GM20000 (cell line): ENCODE results near the gene MAP3K9.

Experiments
- DNase-seq: peaks from one replicate; pipeline ENCODE4 v3.0.0; 2012; ENCODE audit warnings: low spot score
- CTCF ChIP-seq: IDR thresholded peaks from 2 replicates; pipeline ENCODE4 v1.5.1; 2012; ENCODE audit warnings: mild to moderate bottlenecking, control low read depth; ENCODE audit errors: extremely low read depth, missing control alignments

Gene MAP3K9

GRCh38 chr14:70814466-70814865 is 5.2 kb upstream of the MAP3K9 start:
- no peak for DNase-seq
- TF ChIP-seq CTCF, result no peak

GRCh38 chr14:70812124-70812818 is 3.0 kb upstream of the MAP3K9 start:
- DNase-seq, result no peak
- TF ChIP-seq CTCF, result no peak

GRCh38 chr14:70811578-70811977 is 2.3 kb upstream of the MAP3K9 start:
- TF ChIP-seq CTCF, result no peak
- no peak for DNase-seq

- no peak for DNase-seq
Measured at GRCh38 chr14:70811050-70811449, 1.7 kb upstream of the MAP3K9 start.

GRCh38 chr14:70810621-70811020 is 1.3 kb upstream of the MAP3K9 start:
- TF ChIP-seq CTCF, result no peak

More at GRCh38 chr14:70811050-70811449, 1.7 kb upstream of the MAP3K9 start:
- no peak for TF ChIP-seq CTCF

GRCh38 chr14:70808416-70809224 is 693 bp downstream of the MAP3K9 start:
- peak; percentile 58 for DNase-seq

More at GRCh38 chr14:70810621-70811020, 1.3 kb upstream of the MAP3K9 start:
- DNase-seq, result no peak

More at GRCh38 chr14:70808416-70809224, 693 bp downstream of the MAP3K9 start:
- no peak for TF ChIP-seq CTCF
